ENCODE results near the gene RANBP3. TPM values are rescaled to one million over a fixed set of nuclear protein-coding genes. Genes with fewer than 3 reads are reported as not detected.
"Not testable (repeated sequence)": the region's sequence is repeated elsewhere in the genome, so short reads cannot be mapped to it uniquely, and the experiment has no call there.

The RANBP3 gene
- total and polyA plus RNA-seq, 7 experiments from 2014 or later, result 7.0 to 104 (median 92.0) TPM

GRCh38 chr19:5961969-5962945 is 15.7 kb downstream of the RANBP3 start:
- peak overlapping the region; percentile 77 for H3K27ac ChIP-seq (ENCODE audit: low read depth, low read length)
- CTCF ChIA-PET, result interaction anchor here (0.9 to 2.8 kb wide), 8 partner anchors 9 to 60 kb away, joined by 3 to 16 read pairs (median 4); partner anchors contain the start of genes RANBP3 and VMAC
- no peaks in the 10 kb centered on the region for H3K9me3 Mint-ChIP-seq
- no peaks in the 10 kb centered on the region for H3K27me3 ChIP-seq (ENCODE audit: control insufficient read depth in 2 of 2, insufficient read depth in 2 of 2, low read length in 2 of 2)
- H3K4me3 Mint-ChIP-seq, result peak overlapping the region; percentile 79 to 89 (median 84)
- peaks cover 0 to 4% (median 0%) of the 10 kb centered on the region in 3 experiments for H3K36me3 ChIP-seq (ENCODE audit: control insufficient read depth in 2 of 3, insufficient read depth in 3 of 3, low read length in 3 of 3)
- POLR2A ChIA-PET, result interaction anchor here (1.0 to 5.5 kb wide), 10 partner anchors 8 to 171 kb away, joined by 3 to 89 read pairs (median 6); partner anchors contain the start of genes DUS3L, NDUFA11, RANBP3 and VMAC
- peaks cover 56 to 84% of the 10 kb centered on the region in 2 donors for H3K4me1 ChIP-seq (ENCODE audit: control insufficient read depth in 2 of 2, insufficient read depth in 2 of 2, low read length in 2 of 2)
- H3K27ac Mint-ChIP-seq, result peak overlapping the region; percentile 95 to 100 (median 99)
- intact Hi-C loops (cut with micrococcal nuclease), result loop anchor here (1.0 to 2.0 kb wide), 8 partner anchors 9 to 339 kb away; partner anchors contain the start of genes RANBP3 (in 2 of the 2), VMAC (in 2 of the 2), SAFB (in 1 of the 2) and SAFB2 (in 1 of the 2)
- no peaks in the 10 kb centered on the region for H3K9me3 ChIP-seq (ENCODE audit: control insufficient read depth in 2 of 3, low read length in 3 of 3)
- H3K4me1 Mint-ChIP-seq, result peaks cover 69 to 99% (median 89%) of the 10 kb centered on the region in 7 donors
- ATAC-seq, result peak; percentile 96
- peak overlapping the region; percentile 38 for H3K4me3 ChIP-seq (ENCODE audit: low read length)
- H3K27me3 Mint-ChIP-seq, result no peaks in the 10 kb centered on the region
- peaks cover 0 to 14% (median 7%) of the 10 kb centered on the region in 5 donors for H3K36me3 Mint-ChIP-seq
- DNase-seq, result peak; percentile 42 to 92 (median 88)

- intact Hi-C loops (cut with micrococcal nuclease); H3K27me3 Mint-ChIP-seq; H3K36me3 ChIP-seq (ENCODE audit: control insufficient read depth in 2 of 3, insufficient read depth in 3 of 3, low read length in 3 of 3); H3K9me3 ChIP-seq (ENCODE audit: control insufficient read depth in 2 of 3, low read length in 3 of 3); H3K9me3 Mint-ChIP-seq; DNase-seq; H3K27me3 ChIP-seq (ENCODE audit: control insufficient read depth in 2 of 2, insufficient read depth in 2 of 2, low read length in 2 of 2): not testable (repeated sequence)
- peak; percentile 8 for ATAC-seq
- H3K27ac ChIP-seq (ENCODE audit: low read depth, low read length), result peak overlapping the region; percentile 77
- Mint-ChIP-seq H3K27ac (peak overlapping the region; percentile 95 to 100 (median 99)), H3K36me3 (peaks cover 0 to 12% (median 5%) of the 10 kb centered on the region in 5 donors), H3K4me1 (peaks cover 66 to 99% (median 88%) of the 10 kb centered on the region in 7 donors), H3K4me3 (peak overlapping the region; percentile 79 to 89 (median 84))
- peaks cover 56 to 84% of the 10 kb centered on the region in 2 donors for H3K4me1 ChIP-seq (ENCODE audit: control insufficient read depth in 2 of 2, insufficient read depth in 2 of 2, low read length in 2 of 2)
- POLR2A ChIA-PET, result interaction anchor here (1.0 to 5.5 kb wide), 9 partner anchors 9 to 171 kb away, joined by 3 to 89 read pairs (median 7); partner anchors contain the start of genes DUS3L, NDUFA11, RANBP3 and VMAC
- peak overlapping the region; percentile 34 for H3K4me3 ChIP-seq (ENCODE audit: low read length)
- CTCF ChIA-PET, result interaction anchor here (0.9 to 2.8 kb wide), 7 partner anchors 9 to 61 kb away, joined by 3 to 16 read pairs (median 5); partner anchors contain the start of genes RANBP3 and VMAC
Observed at GRCh38 chr19:5961641-5961968, 16.3 kb downstream of the RANBP3 start.

GRCh38 chr19:5960005-5961001 is 17.6 kb downstream of the RANBP3 start:
- H3K4me3 ChIP-seq (ENCODE audit: low read length), result no peak overlapping the region
- ChIA-PET CTCF (interaction anchor here (1.0 to 2.8 kb wide), 2 partner anchors 9 to 30 kb away, joined by 3 to 16 read pairs; no protein-coding TSS in a partner anchor), POLR2A (interaction anchor here (0.5 to 5.5 kb wide), 8 partner anchors 9 to 246 kb away, joined by 3 to 89 read pairs (median 10); partner anchors contain the start of genes NDUFA11, RANBP3 and VMAC)
- ATAC-seq (no peak), DNase-seq (no peak)
- Mint-ChIP-seq H3K4me1 (peaks cover 58 to 99% (median 86%) of the 10 kb centered on the region in 7 donors), H3K9me3 (no peaks in the 10 kb centered on the region), H3K36me3 (peaks cover 0 to 15% (median 3%) of the 10 kb centered on the region in 5 donors), H3K27me3 (no peaks in the 10 kb centered on the region), H3K4me3 (peak overlapping the region; percentile 48 to 87 (median 82)), H3K27ac (peak overlapping the region; percentile 95 to 100 (median 99))
- intact Hi-C loops (cut with micrococcal nuclease), result no loop called here
- peaks cover 56 to 77% of the 10 kb centered on the region in 2 donors for H3K4me1 ChIP-seq (ENCODE audit: control insufficient read depth in 2 of 2, insufficient read depth in 2 of 2, low read length in 2 of 2)
- peak overlapping the region; percentile 77 for H3K27ac ChIP-seq (ENCODE audit: low read depth, low read length)
- no peaks in the 10 kb centered on the region for H3K36me3 ChIP-seq (ENCODE audit: control insufficient read depth in 2 of 3, insufficient read depth in 3 of 3, low read length in 3 of 3)
- H3K27me3 ChIP-seq (ENCODE audit: control insufficient read depth in 2 of 2, insufficient read depth in 2 of 2, low read length in 2 of 2), result no peaks in the 10 kb centered on the region
- H3K9me3 ChIP-seq (ENCODE audit: control insufficient read depth in 2 of 3, low read length in 3 of 3), result no peaks in the 10 kb centered on the region

GRCh38 chr19:5959260-5960004 is 18.5 kb downstream of the RANBP3 start:
- H3K9me3 Mint-ChIP-seq, result no peaks in the 10 kb centered on the region
- CTCF ChIA-PET, result interaction anchor here (0.8 to 1.0 kb wide), 2 partner anchors 8 to 31 kb away, joined by 3 read pairs; no protein-coding TSS in a partner anchor
- H3K27me3 Mint-ChIP-seq, result no peaks in the 10 kb centered on the region
- Histone ChIP-seq H3K4me3 (ENCODE audit: low read length) (no peak overlapping the region), H3K36me3 (ENCODE audit: control insufficient read depth in 2 of 3, insufficient read depth in 3 of 3, low read length in 3 of 3) (no peaks in the 10 kb centered on the region), H3K4me1 (ENCODE audit: control insufficient read depth in 2 of 2, insufficient read depth in 2 of 2, low read length in 2 of 2) (peaks cover 55 to 73% of the 10 kb centered on the region in 2 donors), H3K27ac (ENCODE audit: low read depth, low read length) (peak overlapping the region; percentile 77), H3K27me3 (ENCODE audit: control insufficient read depth in 2 of 2, insufficient read depth in 2 of 2, low read length in 2 of 2) (no peaks in the 10 kb centered on the region), H3K9me3 (ENCODE audit: control insufficient read depth in 2 of 3, low read length in 3 of 3) (no peaks in the 10 kb centered on the region)
- intact Hi-C loops (cut with micrococcal nuclease), result no loop called here
- H3K4me1 Mint-ChIP-seq, result peaks cover 54 to 99% (median 84%) of the 10 kb centered on the region in 7 donors
- peak overlapping the region in 7 of 10 donors; percentile 16 to 86 (median 79) for H3K4me3 Mint-ChIP-seq
- ATAC-seq (no peak), DNase-seq (no peak)
- peaks cover 0 to 15% (median 3%) of the 10 kb centered on the region in 5 donors for H3K36me3 Mint-ChIP-seq
- POLR2A ChIA-PET, result interaction anchor here (0.5 to 4.9 kb wide), 4 partner anchors 9 to 132 kb away, joined by 3 to 89 read pairs (median 26); partner anchors contain the start of genes NDUFA11 and VMAC
- peak overlapping the region; percentile 72 to 100 (median 99) for H3K27ac Mint-ChIP-seq

- no peak for ATAC-seq
- Histone ChIP-seq H3K4me1 (ENCODE audit: control insufficient read depth in 2 of 2, insufficient read depth in 2 of 2, low read length in 2 of 2) (peaks cover 49 to 73% of the 10 kb centered on the region in 2 donors), H3K27ac (ENCODE audit: low read depth, low read length) (no peak overlapping the region), H3K27me3 (ENCODE audit: control insufficient read depth in 2 of 2, insufficient read depth in 2 of 2, low read length in 2 of 2) (no peaks in the 10 kb centered on the region), H3K4me3 (ENCODE audit: low read length) (no peak overlapping the region), H3K9me3 (ENCODE audit: control insufficient read depth in 2 of 3, low read length in 3 of 3) (no peaks in the 10 kb centered on the region), H3K36me3 (ENCODE audit: control insufficient read depth in 2 of 3, insufficient read depth in 3 of 3, low read length in 3 of 3) (no peaks in the 10 kb centered on the region)
- Mint-ChIP-seq H3K36me3 (peaks cover 0 to 15% (median 3%) of the 10 kb centered on the region in 5 donors), H3K9me3 (no peaks in the 10 kb centered on the region), H3K27me3 (no peaks in the 10 kb centered on the region), H3K4me3 (peak overlapping the region in 5 of 10 donors; percentile 19 to 86 (median 75)), H3K27ac (peak overlapping the region; percentile 69 to 100 (median 90)), H3K4me1 (peaks cover 56 to 99% (median 84%) of the 10 kb centered on the region in 7 donors)
- ChIA-PET POLR2A (interaction anchor here (0.5 to 4.9 kb wide), 3 partner anchors 8 to 167 kb away, joined by 3 to 89 read pairs (median 3); no protein-coding TSS in a partner anchor), CTCF (interaction anchor here (0.8 kb wide), 1 partner anchor 9 kb away, joined by 3 read pairs; no protein-coding TSS in a partner anchor)
- no peak for DNase-seq
- intact Hi-C loops (cut with micrococcal nuclease), result no loop called here
Observed at GRCh38 chr19:5958851-5959122, 19.2 kb downstream of the RANBP3 start.

Measured in naive thymus-derived CD4-positive, alpha-beta T cell (primary cell).